MCF 10A (cell line): ENCODE measurements around the gene ACYP2. TPM values are rescaled to one million over a fixed set of nuclear protein-coding genes. Genes with fewer than 3 reads are reported as not detected.
"Not testable (repeated sequence)": the region's sequence is repeated elsewhere in the genome, so short reads cannot be mapped to it uniquely, and the experiment has no call there.

Experiments
- Bru-seq: library from RNA; stranded (reverse); fragments of 400-500 nt; gene quantifications from one replicate; lab custom pipeline; 2021; lab: Mats Ljungman, UMichigan
- BruChase-seq, 2 experiments: library from RNA; stranded (reverse); fragments of 400-500 nt; gene quantifications; one replicate each; lab custom pipeline; 2021; lab: Mats Ljungman, UMichigan
- BruUV-seq: library from RNA; stranded (reverse); fragments of 400-500 nt; replicated peaks from 2 replicates; lab custom pipeline; 2021; lab: Mats Ljungman, UMichigan
- CTCF ChIA-PET: fragments of 300-600 bp; sonication (Branson Sonifier 250); formaldehyde crosslinking; extraction: SDS; loops from one replicate; lab custom pipeline; 2021; ENCODE audit warnings: antibody characterized with exemption, inconsistent platforms; lab: Yijun Ruan, JAX
- POLR2A ChIA-PET: fragments of 300-600, 350-650 bp; sonication (Branson Sonifier 250); formaldehyde crosslinking; extraction: SDS; loops from one replicate; lab custom pipeline; 2020; ENCODE audit warnings: antibody characterized with exemption, inconsistent platforms; lab: Yijun Ruan, JAX
- DNase-seq: peaks from one replicate; pipeline ENCODE4 v3.0.0-alpha.2; 2018; ENCODE audit not compliant: unreplicated experiment
- H3K27ac Mint-ChIP-seq: one replicate; pipeline ENCODE4 v1.8.0; 2022; ENCODE audit warnings: mild to moderate bottlenecking, low read depth, mixed read lengths; ENCODE audit not compliant: unreplicated experiment
- H3K27me3 Mint-ChIP-seq: one replicate; pipeline ENCODE4 v1.8.0; 2022; ENCODE audit warnings: mixed read lengths; ENCODE audit not compliant: insufficient read depth, unreplicated experiment
- H3K36me3 Mint-ChIP-seq: one replicate; pipeline ENCODE4 v1.8.0; 2022; ENCODE audit warnings: mild to moderate bottlenecking, moderate library complexity, mixed read lengths; ENCODE audit not compliant: insufficient read depth, unreplicated experiment
- H3K4me1 Mint-ChIP-seq: one replicate; pipeline ENCODE4 v1.8.0; 2022; ENCODE audit warnings: mixed read lengths; ENCODE audit not compliant: insufficient read depth, unreplicated experiment
- H3K4me3 Mint-ChIP-seq: one replicate; pipeline ENCODE4 v1.8.0; 2022; ENCODE audit warnings: mild to moderate bottlenecking, moderate library complexity, mixed read lengths; ENCODE audit not compliant: unreplicated experiment
- H3K9me3 Mint-ChIP-seq: one replicate; pipeline ENCODE4 v1.8.0; 2022; ENCODE audit warnings: mixed read lengths; ENCODE audit not compliant: unreplicated experiment
- CTCF ChIP-seq: fragments of 200-600 bp; IDR thresholded peaks from one replicate; pipeline ENCODE4 v1.8.0; 2022; ENCODE audit warnings: antibody characterized with exemption, mild to moderate bottlenecking; ENCODE audit not compliant: unreplicated experiment
- intact Hi-C: fragments of 100-400 bp; cut with micrococcal nuclease; formaldehyde crosslinking; loops from 2 replicates; pipeline ENCODE4 v1.14.1; 2022
- long read RNA-seq: library from polyadenylated mRNA; stranded (forward); transcript quantifications from one replicate; pipeline ENCODE4 v2.0.0, GENCODE V29; 2022
- total RNA-seq: library from RNA; stranded (reverse); gene quantifications from 2 replicates; pipeline ENCODE4 v1.2.3, GENCODE V29; 2022

Gene ACYP2
- total RNA-seq (14.3 and 17.8 TPM in 2 replicates), Bru-seq, nascent RNA (percentile 61 among the genes with signal in this experiment), BruChase-seq, experiment 1, labeled RNA remaining after a 6-hour chase (percentile 67 among the genes with signal in this experiment), BruChase-seq, experiment 2, labeled RNA remaining after a 2-hour chase (percentile 66 among the genes with signal in this experiment)
- long read RNA-seq, partial matches to known transcripts = 4 of 11 reads
- long read RNA-seq, other reads (novel, unspliced or antisense) = 6 of 11 reads

- H3K4me3 Mint-ChIP-seq = peak within 1 kb of the TSS; percentile 88
- no peak for TF ChIP-seq CTCF
- H3K27ac Mint-ChIP-seq = peak within 1 kb of the TSS; percentile 100
- H3K36me3 Mint-ChIP-seq = peaks cover 10% of the 10 kb centered on the region
- no peaks in the 10 kb centered on the region for H3K27me3 Mint-ChIP-seq
- H3K4me1 Mint-ChIP-seq = peaks cover 5% of the 10 kb centered on the region
- CTCF ChIA-PET = interaction anchor here (0.5 to 2.6 kb wide), 13 partner anchors 9 to 591 kb away, joined by 3 to 10 read pairs (median 3); no protein-coding TSS in a partner anchor
- intact Hi-C loops = loop anchor here (10.0 kb wide), 1 partner anchor 219 kb away; a partner anchor contains a TSS
- peak; percentile 94 for DNase-seq
- POLR2A ChIA-PET = interaction anchor here (0.6 to 3.4 kb wide), 28 partner anchors 9 to 936 kb away, joined by 3 to 26 read pairs (median 4); partner anchors contain the start of genes EML6 and PSME4
- peaks cover 5% of the 10 kb centered on the region for H3K9me3 Mint-ChIP-seq
- TSS peak; percentile 85 for BruUV-seq
Observed at GRCh38 chr2:54115284-54116137, at the start of gene ACYP2. ACYP2 (plus strand) TSS chr2:54115615.

- Mint-ChIP-seq H3K36me3 (no peaks in the 10 kb centered on the region), H3K4me1 (peaks cover 39% of the 10 kb centered on the region), H3K4me3 (no peak overlapping the region), H3K27ac (no peak overlapping the region), H3K9me3 (no peaks in the 10 kb centered on the region), H3K27me3 (no peaks in the 10 kb centered on the region)
- CTCF ChIA-PET = no interaction called here
- no peak for TF ChIP-seq CTCF
- BruUV-seq = no TSS peak
- POLR2A ChIA-PET = interaction anchor here (1.3 to 2.7 kb wide), 2 partner anchors 95 to 97 kb away, joined by 3 to 12 read pairs; partner anchors contain the start of gene PSME4
- intact Hi-C loops = loop anchor here (10.0 kb wide), 1 partner anchor 101 kb away; no protein-coding TSS in a partner anchor
- DNase-seq = no peak
Observed at GRCh38 chr2:54065891-54066290, 49.5 kb upstream of the ACYP2 start.

GRCh38 chr2:54067851-54068375 lies 47.5 kb upstream of the ACYP2 start:
- H3K27me3 Mint-ChIP-seq = no peaks in the 10 kb centered on the region
- POLR2A ChIA-PET = interaction anchor here (0.7 kb wide), 1 partner anchor 97 kb away, joined by 3 read pairs; the partner anchor contains the start of gene PSME4
- no peak overlapping the region for H3K27ac Mint-ChIP-seq
- no peak for TF ChIP-seq CTCF
- intact Hi-C loops = loop anchor here (10.0 kb wide), 1 partner anchor 103 kb away; no protein-coding TSS in a partner anchor
- no peak for DNase-seq
- no peak overlapping the region for H3K4me3 Mint-ChIP-seq
- CTCF ChIA-PET = no interaction called here
- no peaks in the 10 kb centered on the region for H3K36me3 Mint-ChIP-seq
- peaks cover 35% of the 10 kb centered on the region for H3K4me1 Mint-ChIP-seq
- H3K9me3 Mint-ChIP-seq = no peaks in the 10 kb centered on the region
- no TSS peak for BruUV-seq

GRCh38 chr2:54072483-54072882 lies 42.9 kb upstream of the ACYP2 start:
- H3K27me3 Mint-ChIP-seq, H3K9me3 Mint-ChIP-seq, DNase-seq, H3K4me3 Mint-ChIP-seq, BruUV-seq, intact Hi-C loops, H3K36me3 Mint-ChIP-seq, H3K4me1 Mint-ChIP-seq, POLR2A ChIA-PET: not testable (repeated sequence)
- CTCF ChIA-PET = interaction anchor here (0.6 to 1.1 kb wide), 3 partner anchors 25 to 329 kb away, joined by 3 read pairs; no protein-coding TSS in a partner anchor
- peak overlapping the region; percentile 54 for H3K27ac Mint-ChIP-seq
